OCI-LY1 (cell line): ENCODE measurements around the gene GPBP1L1.
A peak's percentile ranks its signal among the peaks of the same experiment; 100 is the strongest.

ENCODE experiments used
- H2AFZ ChIP-seq: fragments of 200-600 bp; sonication (generic), shearing (Covaris generic); 2 replicates; pipeline ENCODE4 v1.6.0; 2014; ENCODE audit warnings: antibody characterized with exemption, mild to moderate bottlenecking, low read length
- H3F3A ChIP-seq: fragments of 200-600 bp; sonication (generic), shearing (Covaris generic); 2 replicates; pipeline ENCODE4 v1.6.0; 2014; ENCODE audit warnings: mild to moderate bottlenecking, antibody characterized with exemption, low read length, moderate library complexity; ENCODE audit not compliant: insufficient read depth
- H3K27ac ChIP-seq: fragments of 200-600 bp; sonication (generic); 2 replicates; pipeline ENCODE4 v1.5.1; 2014; ENCODE audit warnings: low read length, mixed run types, mild to moderate bottlenecking, low read depth; ENCODE audit not compliant: poor library complexity, severe bottlenecking
- H3K27me3 ChIP-seq: fragments of 200-600 bp; sonication (generic); 2 replicates; pipeline ENCODE4 v1.6.0; 2014; ENCODE audit warnings: antibody characterized with exemption, mild to moderate bottlenecking, low read length, moderate library complexity; ENCODE audit not compliant: insufficient read depth
- H3K36me3 ChIP-seq: fragments of 200-600 bp; sonication (generic); 2 replicates; pipeline ENCODE4 v1.6.1; 2014; ENCODE audit warnings: mild to moderate bottlenecking, antibody characterized with exemption, low read length, moderate library complexity, mixed read lengths; ENCODE audit not compliant: insufficient read depth
- H3K4me1 ChIP-seq: fragments of 200-600 bp; sonication (generic); 2 replicates; pipeline ENCODE4 v1.5.1; 2014; ENCODE audit warnings: mild to moderate bottlenecking, low read length, moderate library complexity; ENCODE audit not compliant: insufficient read depth, severe bottlenecking
- H3K4me2 ChIP-seq: fragments of 200-600 bp; sonication (generic), shearing (Covaris generic); 2 replicates; pipeline ENCODE4 v1.6.1; 2014; ENCODE audit warnings: low read length
- H3K4me3 ChIP-seq: fragments of 200-600 bp; sonication (generic); 2 replicates; pipeline ENCODE4 v1.5.1; 2014; ENCODE audit warnings: low read length, low read depth, mild to moderate bottlenecking, mixed read lengths; ENCODE audit not compliant: poor library complexity, severe bottlenecking
- H3K79me2 ChIP-seq: fragments of 200-600 bp; shearing (Covaris generic); 2 replicates; pipeline ENCODE4 v1.6.1; 2016; ENCODE audit warnings: mixed run types, low read length, mixed read lengths; ENCODE audit not compliant: insufficient read depth
- H3K9ac ChIP-seq: fragments of 200-600 bp; sonication (generic), shearing (Covaris generic); 2 replicates; pipeline ENCODE4 v1.6.1; 2014; ENCODE audit warnings: mild to moderate bottlenecking, low read length, mixed read lengths
- H3K9me2 ChIP-seq: fragments of 200-600 bp; sonication (generic), shearing (Covaris generic); 2 replicates; pipeline ENCODE4 v1.6.1; 2014; ENCODE audit warnings: low read depth, mild to moderate bottlenecking, low read length, mixed read lengths
- H3K9me3 ChIP-seq: fragments of 200-600 bp; shearing (Covaris generic); 2 replicates; pipeline ENCODE4 v1.6.1; 2014; ENCODE audit warnings: low read length, mixed read lengths
- H4K20me1 ChIP-seq: fragments of 200-600 bp; sonication (generic), shearing (Covaris generic); 2 replicates; pipeline ENCODE4 v1.6.0; 2016; ENCODE audit warnings: mild to moderate bottlenecking, low read length; ENCODE audit not compliant: insufficient read depth
- EZH2 ChIP-seq: fragments of 200-600 bp; sonication (generic), shearing (Covaris generic); IDR thresholded peaks from 2 replicates; pipeline ENCODE4 v1.8.0; 2017; ENCODE audit warnings: borderline replicate concordance, mixed run types, mild to moderate bottlenecking, antibody characterized with exemption, low read length, moderate library complexity, mixed read lengths
- TF ChIP-seq, protein P1 (sequence below): fragments of 200-600 bp; sonication (generic), shearing (Covaris generic); IDR thresholded peaks from 2 replicates; pipeline ENCODE4 v1.5.1; 2017; ENCODE audit warnings: mild to moderate bottlenecking, antibody characterized with exemption, low read length, moderate library complexity, mixed read lengths

Gene GPBP1L1

DNA sequence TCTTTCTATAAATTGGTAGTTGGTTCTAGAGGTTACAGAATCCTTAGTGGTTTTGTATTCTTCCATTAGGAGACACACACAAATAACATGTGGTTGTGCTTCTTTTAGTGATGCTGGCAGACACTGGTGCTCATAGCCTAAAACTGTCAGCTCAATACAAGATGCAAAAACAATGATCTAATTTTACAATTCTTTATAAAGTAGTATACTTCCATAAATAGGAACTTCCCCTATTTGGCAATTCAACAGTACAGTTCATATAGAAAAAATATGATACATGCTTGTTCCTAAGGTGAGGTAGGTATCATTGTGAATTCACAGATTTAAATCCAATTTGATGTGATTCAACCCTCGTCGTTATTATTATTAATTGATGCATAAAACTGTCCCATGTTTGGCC is 41.7 kb downstream of the GPBP1L1 start:
- Histone ChIP-seq H4K20me1 (no peaks in the 10 kb centered on the region), H3K4me3 (no peak overlapping the region), H3K79me2 (no peaks in the 10 kb centered on the region; the same call in none of the 2 replicates), H3K27me3 (no peaks in the 10 kb centered on the region), H3K4me2 (no peak overlapping the region), H3K9me2 (no peaks in the 10 kb centered on the region), H3K9ac (no peak overlapping the region), H3K27ac (peak overlapping the region; percentile 46), H3K4me1 (peaks cover 20% of the 10 kb centered on the region), H2AFZ (no peak overlapping the region), H3F3A (no peaks in the 10 kb centered on the region), H3K9me3 (no peaks in the 10 kb centered on the region), H3K36me3 (peaks cover 80% of the 10 kb centered on the region)
- no peak for TF ChIP-seq EZH2
- TF ChIP-seq, protein P1, sequence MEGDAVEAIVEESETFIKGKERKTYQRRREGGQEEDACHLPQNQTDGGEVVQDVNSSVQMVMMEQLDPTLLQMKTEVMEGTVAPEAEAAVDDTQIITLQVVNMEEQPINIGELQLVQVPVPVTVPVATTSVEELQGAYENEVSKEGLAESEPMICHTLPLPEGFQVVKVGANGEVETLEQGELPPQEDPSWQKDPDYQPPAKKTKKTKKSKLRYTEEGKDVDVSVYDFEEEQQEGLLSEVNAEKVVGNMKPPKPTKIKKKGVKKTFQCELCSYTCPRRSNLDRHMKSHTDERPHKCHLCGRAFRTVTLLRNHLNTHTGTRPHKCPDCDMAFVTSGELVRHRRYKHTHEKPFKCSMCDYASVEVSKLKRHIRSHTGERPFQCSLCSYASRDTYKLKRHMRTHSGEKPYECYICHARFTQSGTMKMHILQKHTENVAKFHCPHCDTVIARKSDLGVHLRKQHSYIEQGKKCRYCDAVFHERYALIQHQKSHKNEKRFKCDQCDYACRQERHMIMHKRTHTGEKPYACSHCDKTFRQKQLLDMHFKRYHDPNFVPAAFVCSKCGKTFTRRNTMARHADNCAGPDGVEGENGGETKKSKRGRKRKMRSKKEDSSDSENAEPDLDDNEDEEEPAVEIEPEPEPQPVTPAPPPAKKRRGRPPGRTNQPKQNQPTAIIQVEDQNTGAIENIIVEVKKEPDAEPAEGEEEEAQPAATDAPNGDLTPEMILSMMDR = no peak

DNA sequence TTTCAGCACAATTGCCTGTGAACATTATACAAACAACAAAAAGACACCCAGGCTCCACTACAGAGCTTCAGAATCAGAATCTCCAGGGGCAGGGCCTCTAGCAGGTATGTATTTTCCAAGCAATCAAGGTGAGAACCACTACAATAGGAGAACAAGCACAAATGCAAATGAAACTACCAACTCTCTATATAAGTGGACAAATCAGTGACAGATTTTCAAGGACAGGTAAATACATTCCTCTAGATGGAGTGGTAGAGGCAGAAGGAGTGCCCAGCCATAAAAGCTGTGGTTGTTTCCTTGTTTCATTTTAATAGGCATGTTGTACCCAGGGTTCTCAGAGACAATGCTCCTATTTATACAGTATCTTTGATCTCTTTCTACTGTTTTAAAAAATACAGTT is 42.4 kb downstream of the GPBP1L1 start:
- Histone ChIP-seq H3K79me2 (no peaks in the 10 kb centered on the region; the same call in none of the 2 replicates), H3K27ac (no peak overlapping the region), H4K20me1 (no peaks in the 10 kb centered on the region)

DNA sequence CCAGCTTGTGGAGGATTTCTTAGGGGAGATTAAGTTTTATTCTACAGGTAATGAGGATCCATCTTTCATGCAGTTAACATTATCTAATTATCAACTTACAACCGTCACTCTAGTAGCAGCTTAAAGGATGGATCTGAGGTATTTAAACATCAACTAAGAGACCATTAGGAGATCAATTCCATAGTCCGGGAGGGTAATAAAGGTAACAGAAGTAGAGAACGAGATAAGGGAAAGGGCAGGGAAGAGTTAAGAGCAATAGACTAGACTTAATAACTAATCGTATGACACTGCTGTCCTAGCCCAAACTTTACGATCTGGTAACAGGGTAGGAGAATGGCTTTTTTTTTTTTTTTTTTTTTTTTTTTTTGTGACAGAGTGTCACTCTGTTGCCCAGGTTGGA is 43.0 kb downstream of the GPBP1L1 start:
- TF ChIP-seq, protein P1 = no peak
- TF ChIP-seq EZH2 = no peak
- Histone ChIP-seq H2AFZ (no peak overlapping the region), H3K27me3 (no peaks in the 10 kb centered on the region), H3K36me3 (peaks cover 82% of the 10 kb centered on the region), H3K9ac (no peak overlapping the region), H3K79me2 (no peaks in the 10 kb centered on the region; the same call in none of the 2 replicates), H3K27ac (no peak overlapping the region), H3F3A (no peaks in the 10 kb centered on the region), H3K4me3 (no peak overlapping the region), H3K9me3 (no peaks in the 10 kb centered on the region), H3K4me1 (peaks cover 20% of the 10 kb centered on the region), H3K9me2 (no peaks in the 10 kb centered on the region), H4K20me1 (no peaks in the 10 kb centered on the region), H3K4me2 (no peak overlapping the region)

More for the DNA sequence above, 42.4 kb downstream of the GPBP1L1 start:
- no peaks in the 10 kb centered on the region for H3K9me2 ChIP-seq
- H3K4me1 ChIP-seq = peaks cover 20% of the 10 kb centered on the region
- no peaks in the 10 kb centered on the region for H3K27me3 ChIP-seq
- H3K4me3 ChIP-seq = no peak overlapping the region
- no peak for TF ChIP-seq EZH2
- TF ChIP-seq, protein P1 = no peak; the same call in 1 of the 2 replicates
- no peaks in the 10 kb centered on the region for H3F3A ChIP-seq
- H3K9ac ChIP-seq = no peak overlapping the region
- no peak overlapping the region for H3K4me2 ChIP-seq
- no peak overlapping the region for H2AFZ ChIP-seq
- no peaks in the 10 kb centered on the region for H3K9me3 ChIP-seq
- peaks cover 80% of the 10 kb centered on the region for H3K36me3 ChIP-seq
